CMK (cell line): ENCODE data around the gene SLC35B1.

ENCODE experiments used
- DNase-seq: peaks from one replicate; pipeline ENCODE4 v3.0.0-alpha.2; 2010; ENCODE audit warnings: low read depth

Gene SLC35B1

GRCh38 chr17:49707608-49708514 lies at the start of gene SLC35B1:
TSS of gene SLC35B1 (minus strand) at chr17:49707964. CDS start at chr17:49707833, 131 bp downstream.
- DNase-seq, result peak; percentile 94

DNA sequence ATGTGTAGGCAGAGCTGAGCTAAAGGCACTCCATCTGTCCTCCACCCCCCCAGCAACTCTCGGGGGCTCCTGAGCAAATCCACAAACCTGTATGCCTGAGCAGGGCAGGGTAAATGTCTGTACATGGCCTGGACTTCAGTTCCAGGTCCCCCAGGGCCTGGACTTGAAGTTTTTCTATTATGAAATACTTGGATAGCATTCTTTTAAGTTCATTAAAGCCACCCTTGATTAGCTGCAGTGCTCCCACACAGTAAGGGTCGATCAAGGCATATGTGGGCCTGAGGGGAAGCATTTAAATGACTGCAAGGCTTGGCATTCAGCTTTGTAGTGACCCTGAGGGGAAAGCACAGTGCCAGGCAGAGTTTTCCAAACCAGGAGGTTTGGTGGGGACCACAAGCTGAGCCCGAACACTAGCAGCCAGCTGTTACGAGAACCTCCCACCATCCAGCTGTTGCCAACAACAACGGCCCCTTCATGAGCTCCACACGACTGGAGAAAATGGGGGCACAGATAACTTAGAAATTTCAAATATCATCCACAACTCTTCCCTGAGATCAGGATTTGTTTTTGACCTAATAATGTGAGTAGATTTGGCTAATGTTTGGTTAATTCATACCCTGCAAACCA lies 49.5 kb upstream of the SLC35B1 start:
- DNase-seq, result no peak

DNA sequence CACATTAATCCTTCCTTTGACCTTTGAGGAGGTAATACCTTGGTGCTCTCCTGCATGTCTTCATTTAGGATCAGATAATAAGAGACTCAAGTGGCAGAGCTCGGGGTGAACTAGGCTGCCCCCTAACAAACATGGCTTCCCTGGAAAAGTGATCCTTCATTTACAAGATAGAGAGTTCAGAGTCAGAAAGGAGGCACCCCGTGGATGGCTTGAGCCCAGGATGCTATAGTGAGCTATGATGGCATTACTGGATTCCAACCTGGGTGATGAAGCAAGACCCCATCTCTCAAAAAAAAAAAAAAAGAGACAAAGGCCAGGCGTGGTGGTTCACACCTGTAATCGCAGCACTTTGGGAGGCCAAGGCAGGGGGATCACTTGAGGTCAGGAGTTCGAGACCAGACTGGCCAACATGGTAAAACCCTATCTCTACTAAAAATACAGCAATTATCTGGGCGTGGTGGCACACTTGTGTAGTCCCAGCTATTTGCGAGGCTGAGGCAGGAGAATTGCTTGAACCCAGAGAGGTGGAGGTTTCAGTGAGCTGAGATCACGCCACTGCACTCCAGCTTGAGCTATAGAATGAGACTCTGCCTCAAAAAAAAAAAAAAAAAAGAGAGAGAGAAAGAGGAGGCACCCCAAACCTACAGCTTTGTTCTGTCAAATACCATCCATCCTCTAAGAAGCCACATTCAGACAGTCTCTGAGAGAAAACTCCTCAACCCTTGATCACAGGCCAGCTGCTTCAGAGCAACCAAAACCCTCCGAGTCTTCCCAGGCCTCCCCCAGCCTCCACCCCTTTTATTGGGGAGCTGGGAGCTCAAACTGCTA lies 48.8 kb upstream of the SLC35B1 start:
- DNase-seq, result no peak

GRCh38 chr17:49755663-49756283 lies 48.0 kb upstream of the SLC35B1 start:
- no peak for DNase-seq

DNA sequence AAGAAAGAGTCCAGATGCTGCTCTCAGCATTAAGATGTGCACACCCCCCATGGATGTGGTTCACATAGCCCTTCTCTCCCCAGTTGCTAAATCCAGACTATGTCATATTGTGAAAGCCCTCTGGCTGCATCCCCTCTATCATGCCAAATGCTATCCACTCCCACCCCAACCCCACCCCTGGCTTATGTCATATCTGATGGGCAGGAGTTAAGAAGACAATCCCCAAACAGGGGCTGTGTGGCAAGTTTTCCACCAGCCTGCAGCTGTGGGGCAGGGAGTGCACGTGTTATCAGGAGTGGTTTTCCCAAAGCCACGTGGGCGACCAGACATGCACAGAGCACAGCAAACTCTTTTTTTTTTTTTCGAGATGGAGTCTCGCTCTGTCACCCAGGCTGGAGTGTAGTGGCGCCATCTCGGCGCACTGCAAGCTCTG lies 46.2 kb upstream of the SLC35B1 start:
- DNase-seq, result no peak

GRCh38 chr17:49752508-49752907 lies 44.7 kb upstream of the SLC35B1 start:
- no peak for DNase-seq

DNA sequence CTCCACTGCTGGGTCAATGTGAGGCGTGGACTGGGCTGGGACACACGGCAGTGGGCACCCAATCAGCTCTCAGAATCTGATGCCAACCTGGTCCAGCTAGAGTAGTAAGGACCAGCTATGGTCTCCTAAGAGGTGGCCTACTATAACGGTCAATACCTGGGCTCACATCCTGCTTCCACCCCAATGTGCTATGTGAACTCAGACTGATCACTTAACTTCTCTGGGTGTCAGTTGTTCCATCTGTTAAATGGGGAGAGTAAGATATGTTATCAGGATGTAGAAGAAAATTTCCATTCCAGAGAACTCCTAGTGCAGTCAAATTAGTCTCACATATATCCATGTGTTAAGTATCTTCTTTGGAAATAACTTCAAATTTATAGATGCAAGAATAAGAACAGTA lies 42.0 kb upstream of the SLC35B1 start:
- DNase-seq, result no peak

DNA sequence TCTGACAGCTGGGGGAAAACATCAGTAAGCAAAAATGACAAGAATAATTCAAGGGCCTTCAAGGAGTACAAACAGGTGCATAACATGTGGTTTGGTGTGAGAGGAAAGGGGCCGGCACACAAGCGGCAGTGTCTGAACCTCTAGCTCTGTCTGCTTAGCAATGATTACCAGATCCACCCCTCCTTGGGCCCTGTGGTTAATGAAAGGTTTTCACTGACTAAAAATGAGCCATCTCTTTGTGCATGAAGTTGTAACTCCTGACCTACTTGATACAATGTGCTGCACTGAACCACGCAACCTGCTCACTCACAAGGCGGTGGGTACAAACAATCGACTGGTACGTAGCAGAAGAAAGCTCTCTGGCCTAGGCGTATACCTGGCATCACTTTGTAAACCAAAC lies 41.0 kb upstream of the SLC35B1 start:
- no peak for DNase-seq

DNA sequence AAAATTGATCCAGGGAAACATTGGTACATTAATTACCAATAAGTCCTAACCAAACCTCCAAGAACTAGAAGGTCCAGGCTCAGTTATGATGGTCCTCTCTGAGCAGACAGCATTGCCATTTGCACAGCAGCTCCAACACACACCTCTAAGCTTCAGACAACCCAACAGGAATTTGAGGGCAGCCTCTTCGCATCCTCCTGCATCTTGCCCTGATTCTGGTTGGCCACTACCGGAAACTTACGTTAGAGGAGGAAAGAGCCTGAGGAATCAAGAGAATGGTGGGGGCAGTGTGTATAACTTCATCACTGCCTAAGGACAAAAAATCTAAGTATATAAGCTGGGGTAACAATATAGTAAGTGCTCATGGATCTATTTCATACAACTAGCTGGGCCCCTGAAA lies 40.5 kb upstream of the SLC35B1 start:
- DNase-seq, result no peak

DNA sequence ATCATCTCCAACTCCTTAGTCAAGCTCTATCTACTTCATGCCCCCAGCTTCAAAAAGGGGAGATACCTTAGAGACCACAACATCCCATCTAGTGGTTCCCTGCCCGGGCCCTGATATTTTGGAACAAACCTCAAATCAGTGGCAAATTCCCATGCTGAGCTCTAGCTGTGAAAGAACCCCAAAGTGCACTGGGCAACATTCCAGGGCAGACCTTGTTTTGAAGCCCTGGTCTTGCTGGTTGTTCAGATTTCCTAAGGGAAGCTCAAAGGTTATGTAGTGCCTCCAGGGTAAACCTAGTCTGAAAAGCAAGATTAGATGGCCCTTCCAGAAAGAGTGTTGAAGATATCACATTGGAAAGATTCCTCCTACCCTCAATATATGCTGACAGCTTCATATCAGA lies 39.9 kb upstream of the SLC35B1 start:
- DNase-seq, result no peak

DNA sequence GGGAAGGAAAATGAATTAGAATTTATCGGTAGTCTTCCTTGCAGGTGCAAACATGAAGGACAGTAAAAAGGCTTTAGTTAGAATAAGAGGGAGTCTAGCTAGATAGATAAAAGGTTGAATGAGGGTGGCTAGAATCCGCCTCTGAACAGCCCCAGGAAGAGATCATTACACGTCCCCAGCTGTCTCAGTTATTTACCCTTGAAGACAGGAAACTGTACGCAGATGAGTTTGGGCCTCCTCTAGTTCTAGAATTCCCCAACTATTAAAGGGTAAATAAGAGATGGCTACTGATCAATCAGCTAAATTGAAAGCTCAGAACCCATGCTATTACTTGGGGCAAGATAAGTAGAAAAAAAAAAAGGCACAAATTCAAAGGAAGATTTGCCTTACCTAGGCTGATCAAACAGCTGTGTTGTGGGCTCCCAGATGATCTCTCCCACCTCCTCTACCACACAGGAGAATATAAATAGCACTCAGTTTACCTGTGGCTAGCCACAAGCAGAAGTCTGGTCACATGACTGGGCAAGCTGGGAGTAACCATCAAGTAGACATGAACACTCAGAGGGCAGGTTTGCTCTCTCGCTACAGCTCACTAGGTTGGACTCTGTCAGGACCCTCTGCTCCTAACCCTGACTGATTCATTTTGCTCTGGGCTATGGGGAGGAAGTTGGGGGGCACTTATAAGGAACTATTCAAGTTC lies 39.2 kb upstream of the SLC35B1 start:
- DNase-seq, result no peak

DNA sequence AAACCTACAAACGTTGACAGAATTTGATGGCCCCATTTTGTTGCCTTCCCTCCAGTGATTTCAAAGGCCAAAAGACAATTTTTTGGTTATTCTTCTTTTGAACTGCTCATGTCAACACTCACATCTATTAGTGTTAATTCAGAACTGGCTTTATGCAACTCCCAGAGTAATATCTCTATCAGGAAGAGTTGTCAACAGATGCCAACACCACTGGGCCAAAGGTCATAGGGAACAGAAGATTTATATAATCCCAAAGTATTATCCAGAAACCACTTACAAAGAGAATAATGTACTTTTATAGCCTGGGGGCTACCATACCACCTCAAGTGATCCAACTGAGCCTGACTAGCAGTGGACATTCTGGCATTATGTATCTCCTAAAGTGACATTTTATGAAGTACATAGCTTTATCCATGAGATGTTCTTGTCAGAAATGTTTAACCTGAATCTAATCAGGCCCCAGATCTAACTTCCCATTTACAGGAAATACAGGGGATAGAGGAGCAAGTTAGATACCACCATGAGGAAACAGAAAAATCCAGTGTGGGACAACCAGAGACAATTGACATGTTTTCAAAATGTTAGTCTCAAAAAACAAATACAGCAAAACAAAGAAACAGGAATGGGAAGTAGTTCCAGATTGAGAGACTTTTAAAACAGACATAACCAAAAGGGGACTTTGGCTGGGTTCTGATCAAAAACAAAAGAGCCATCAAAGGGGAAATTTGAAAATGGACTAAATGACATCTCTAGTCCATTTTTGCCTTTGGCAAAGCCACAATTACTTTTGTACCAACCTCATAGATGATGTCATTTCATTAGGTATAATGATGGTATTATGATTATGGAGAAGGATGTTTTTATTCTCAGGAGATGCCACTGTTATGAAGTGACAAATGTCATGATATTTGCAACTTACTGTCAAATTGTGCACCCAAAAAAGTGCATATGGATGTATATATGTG lies 37.7 kb upstream of the SLC35B1 start:
- no peak for DNase-seq

DNA sequence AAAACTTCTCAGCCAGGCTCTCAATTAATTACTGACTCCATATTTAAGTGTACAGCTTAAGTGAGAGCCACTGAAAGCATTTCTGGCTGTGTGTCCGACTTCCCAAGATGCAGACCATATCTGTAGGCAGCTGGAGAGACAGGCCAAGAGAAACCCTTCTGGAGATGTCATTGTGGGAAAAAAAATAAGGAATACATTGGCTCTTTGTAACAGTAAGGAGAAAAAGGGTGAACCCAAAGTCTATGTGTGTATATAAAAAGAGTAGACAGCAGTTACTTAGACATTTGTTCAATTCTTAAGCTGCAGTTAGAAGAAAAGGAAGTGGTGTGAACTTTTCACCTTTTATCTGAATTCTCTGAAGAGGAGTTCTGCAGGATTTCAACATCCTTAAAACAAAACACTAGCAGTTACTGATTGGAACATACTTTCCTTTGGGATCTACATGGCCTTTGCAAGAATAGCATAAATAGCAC lies 34.4 kb upstream of the SLC35B1 start:
- DNase-seq, result no peak

GRCh38 chr17:49741692-49742076 lies 33.9 kb upstream of the SLC35B1 start:
- DNase-seq, result no peak

GRCh38 chr17:49741009-49741691 lies 33.4 kb upstream of the SLC35B1 start:
- DNase-seq, result no peak

- peak; percentile 100 for DNase-seq
These were observed 32.0 kb upstream of the SLC35B1 start for GRCh38 chr17:49739641-49740271.

DNA sequence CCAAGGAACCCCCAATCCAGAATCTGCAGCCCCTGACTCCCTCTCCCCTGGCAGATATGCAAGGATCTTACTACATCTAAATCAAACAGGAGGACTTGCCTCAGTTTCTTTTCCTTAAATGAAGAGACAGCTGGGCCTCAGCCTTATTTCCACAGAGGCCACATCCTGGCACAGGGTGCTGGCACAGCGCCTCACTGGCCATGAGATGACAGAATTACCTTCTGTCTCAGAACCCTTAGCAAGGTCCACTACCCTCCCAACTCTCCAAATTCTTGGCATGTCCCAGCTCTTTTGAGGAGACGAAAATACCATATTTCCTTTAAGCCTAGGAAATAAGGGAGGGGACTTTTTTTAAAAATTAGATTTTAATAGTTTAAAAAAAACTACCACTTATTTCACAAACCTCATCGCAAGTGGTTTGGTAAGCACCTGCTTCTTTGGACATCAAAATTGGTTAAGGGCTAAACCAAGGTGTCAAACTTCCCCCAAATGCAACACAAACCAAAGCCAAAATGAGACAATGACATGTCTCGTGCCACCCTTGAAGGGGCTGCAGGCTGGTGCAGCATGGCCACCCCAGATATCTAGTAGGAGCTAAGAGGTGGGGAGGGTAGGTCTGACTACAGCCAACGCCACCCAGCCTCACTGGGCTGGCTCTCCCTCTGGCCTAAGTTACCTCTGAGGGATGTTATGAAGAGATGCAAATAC lies 30.8 kb upstream of the SLC35B1 start:
- no peak for DNase-seq
